Fibroblast of lung (primary cell): ENCODE results near the gene TTC39B. TPM values are rescaled to one million over a fixed set of nuclear protein-coding genes. Genes with fewer than 3 reads are reported as not detected.

Experiments
- DNase-seq, 2 donors: peaks; one replicate each; pipeline versions ENCODE4 v3.0.0 to v3.0.0-alpha.2; 2010; ENCODE audit warnings: low read depth in 2 of 2
- H2AFZ ChIP-seq: 2 replicates; pipeline ENCODE4 v1.5.1; 2012; ENCODE audit warnings: low read length, control low read depth, inconsistent platforms
- H3K27ac ChIP-seq: 2 replicates; pipeline ENCODE4 v1.5.1; 2011; ENCODE audit warnings: low read length, control low read depth; ENCODE audit not compliant: insufficient read depth
- H3K27me3 ChIP-seq: 2 replicates; pipeline ENCODE4 v1.5.1; 2011; ENCODE audit warnings: mild to moderate bottlenecking, low read length; ENCODE audit not compliant: control insufficient read depth, insufficient read depth
- H3K36me3 ChIP-seq: 2 replicates; pipeline ENCODE4 v1.5.1; 2011; ENCODE audit warnings: low read length; ENCODE audit not compliant: control insufficient read depth, insufficient read depth
- H3K4me1 ChIP-seq: 2 replicates; pipeline ENCODE4 v1.5.1; 2011; ENCODE audit warnings: low read length; ENCODE audit not compliant: control insufficient read depth, insufficient read depth; ENCODE audit errors: extremely low read depth
- H3K4me2 ChIP-seq: 2 replicates; pipeline ENCODE4 v1.5.1; 2011; ENCODE audit warnings: low read length, control low read depth; ENCODE audit not compliant: insufficient read depth; ENCODE audit errors: extremely low read depth
- H3K4me3 ChIP-seq, 4 experiments: fragments of 200-600 bp in 1 of 4; sonication (generic) in 1 of 4; replicated peaks in 1 of 4; 2 replicates each; pipeline ENCODE4 v1.5.1; 2011 to 2016; ENCODE audit warnings: low read length in 4 of 4, low read depth in 3 of 4, mild to moderate bottlenecking in 3 of 4, control low read depth in 2 of 4, inconsistent platforms in 1 of 4, mixed read lengths in 1 of 4; ENCODE audit not compliant: insufficient read depth in 1 of 4; ENCODE audit errors: control extremely low read depth in 1 of 4
- H3K79me2 ChIP-seq: 2 replicates; pipeline ENCODE4 v1.5.1; 2012; ENCODE audit warnings: mild to moderate bottlenecking, low read length, inconsistent platforms; ENCODE audit not compliant: control insufficient read depth, insufficient read depth
- H3K9ac ChIP-seq: 2 replicates; pipeline ENCODE4 v1.5.1; 2011; ENCODE audit warnings: mild to moderate bottlenecking, low read length, control low read depth; ENCODE audit not compliant: insufficient read depth
- H3K9me3 ChIP-seq: 2 replicates; pipeline ENCODE4 v1.5.1; 2012; ENCODE audit warnings: low read depth, low read length; ENCODE audit not compliant: control insufficient read depth, insufficient read depth
- H4K20me1 ChIP-seq: 2 replicates; pipeline ENCODE4 v1.5.1; 2011; ENCODE audit warnings: low read length; ENCODE audit not compliant: control insufficient read depth, insufficient read depth; ENCODE audit errors: extremely low read depth
- CTCF ChIP-seq, 2 donors: IDR thresholded peaks in 1 of 2; conservative IDR thresholded peaks in 1 of 2; 1 replicate in 1 of 2; 2 replicates in 1 of 2; pipeline ENCODE4 v1.5.1; 2011 to 2012; ENCODE audit warnings: low read length in 2 of 2, control low read depth in 1 of 2, inconsistent platforms in 1 of 2, low read depth in 1 of 2, mild to moderate bottlenecking in 1 of 2
- EZH2 ChIP-seq: IDR thresholded peaks from 2 replicates; pipeline ENCODE4 v1.5.1; 2012; ENCODE audit warnings: low read length, control low read depth, mild to moderate bottlenecking; ENCODE audit errors: missing control alignments
- polyA plus RNA-seq, 2 donors: library from polyadenylated mRNA; depleted of rRNA in 1 of 2; stranded (reverse) in 1 of 2; unstranded in 1 of 2; fragments of >200 nt; gene quantifications; 2 replicates each; pipeline ENCODE4 v1.2.1, GENCODE V29; 2011 to 2012; ENCODE audit warnings: missing spikeins in 1 of 2
- total RNA-seq: library from RNA; depleted of rRNA; stranded (reverse); fragments of >200 nt; gene quantifications from 2 replicates; pipeline ENCODE4 v1.2.1, GENCODE V29; 2014

The TTC39B gene
- total and polyA plus RNA-seq, 2 donors (not counting 1 experiment from before 2014, with no cell fraction given) = 6.2 to 16.8 TPM

- no peaks in the 10 kb centered on the region for H3K79me2 ChIP-seq
- DNase-seq = peak; percentile 48 to 91
- TF ChIP-seq CTCF (conservative IDR thresholded peaks at IDR 0.05 in 1 of 2, IDR thresholded peaks at IDR 0.05 in 1 of 2; ENCODE audit: low read depth in 1 of 2, low read length in 2 of 2) (no peak), EZH2 (no peak)
- no peaks in the 10 kb centered on the region for H3K36me3 ChIP-seq
- H3K9me3 ChIP-seq = no peaks in the 10 kb centered on the region
- no peak overlapping the region for H3K9ac ChIP-seq
- no peak overlapping the region for H2AFZ ChIP-seq
- H3K27me3 ChIP-seq = no peaks in the 10 kb centered on the region
- no peak overlapping the region for H3K27ac ChIP-seq
- no peaks in the 10 kb centered on the region for H3K4me1 ChIP-seq
- H4K20me1 ChIP-seq = no peaks in the 10 kb centered on the region
- H3K4me2 ChIP-seq = peak overlapping the region; percentile 18
- no peak overlapping the region for H3K4me3 ChIP-seq
Measured at GRCh38 chr9:15211815-15212495, 95.1 kb downstream of the TTC39B start.

- peak; percentile 70 to 84 for DNase-seq
- Histone ChIP-seq H2AFZ (no peak overlapping the region), H3K4me3 (no peak overlapping the region), H3K27me3 (no peaks in the 10 kb centered on the region), H3K27ac (no peak overlapping the region), H4K20me1 (no peaks in the 10 kb centered on the region), H3K9ac (no peak overlapping the region), H3K4me1 (no peaks in the 10 kb centered on the region), H3K4me2 (no peak overlapping the region), H3K36me3 (no peaks in the 10 kb centered on the region), H3K9me3 (no peaks in the 10 kb centered on the region), H3K79me2 (no peaks in the 10 kb centered on the region)
- TF ChIP-seq CTCF (conservative IDR thresholded peaks at IDR 0.05 in 1 of 2, IDR thresholded peaks at IDR 0.05 in 1 of 2; ENCODE audit: low read depth in 1 of 2, low read length in 2 of 2) (peak; percentile 90 to 95), EZH2 (no peak)
Measured at GRCh38 chr9:15211160-15211814, 95.7 kb downstream of the TTC39B start.

- H3K4me3 ChIP-seq = no peak overlapping the region
- H3K9me3 ChIP-seq = no peaks in the 10 kb centered on the region
- no peaks in the 10 kb centered on the region for H3K79me2 ChIP-seq
- H4K20me1 ChIP-seq = no peaks in the 10 kb centered on the region
- H3K9ac ChIP-seq = no peak overlapping the region
- H3K27me3 ChIP-seq = no peaks in the 10 kb centered on the region
- TF ChIP-seq EZH2 = no peak
- TF ChIP-seq CTCF (conservative IDR thresholded peaks at IDR 0.05 in 1 of 2, IDR thresholded peaks at IDR 0.05 in 1 of 2; ENCODE audit: low read depth in 1 of 2, low read length in 2 of 2) = no peak
- no peak overlapping the region for H3K27ac ChIP-seq
- H3K36me3 ChIP-seq = no peaks in the 10 kb centered on the region
- H3K4me2 ChIP-seq = no peak overlapping the region
- no peak for DNase-seq
- no peaks in the 10 kb centered on the region for H3K4me1 ChIP-seq
- no peak overlapping the region for H2AFZ ChIP-seq
Measured at GRCh38 chr9:15206903-15207696, 99.9 kb downstream of the TTC39B start.
